Inflammatory macrophage (primary cell): Measurements from ENCODE around the gene PRRC2B.
"Not testable (repeated sequence)": the region's sequence is repeated elsewhere in the genome, so short reads cannot be mapped to it uniquely, and the experiment has no call there.

Source experiments
- DNase-seq, 2 donors: peaks; one replicate each; pipeline ENCODE4 v3.0.0-alpha.2; 2020 to 2022

PRRC2B gene

DNA sequence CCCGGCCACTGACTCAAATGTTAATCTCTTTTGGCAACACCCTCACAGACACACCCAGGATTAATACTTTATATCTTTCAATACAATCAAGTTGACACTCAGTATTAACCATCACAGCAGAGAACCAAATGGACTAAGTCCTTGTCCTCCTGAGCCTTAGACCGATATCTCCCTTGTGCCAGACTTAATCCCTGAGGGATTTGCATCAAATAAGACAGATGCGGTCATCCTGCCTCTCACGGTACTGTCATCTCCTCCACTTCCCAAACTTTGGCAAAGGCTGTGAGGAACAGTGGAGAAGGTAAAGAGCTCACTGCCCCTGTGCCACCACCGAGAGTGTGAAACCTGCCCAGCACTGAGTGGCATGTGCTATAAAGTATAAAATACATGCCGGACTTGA lies 6.5 kb upstream of the PRRC2B start:
- no peak for DNase-seq

DNA sequence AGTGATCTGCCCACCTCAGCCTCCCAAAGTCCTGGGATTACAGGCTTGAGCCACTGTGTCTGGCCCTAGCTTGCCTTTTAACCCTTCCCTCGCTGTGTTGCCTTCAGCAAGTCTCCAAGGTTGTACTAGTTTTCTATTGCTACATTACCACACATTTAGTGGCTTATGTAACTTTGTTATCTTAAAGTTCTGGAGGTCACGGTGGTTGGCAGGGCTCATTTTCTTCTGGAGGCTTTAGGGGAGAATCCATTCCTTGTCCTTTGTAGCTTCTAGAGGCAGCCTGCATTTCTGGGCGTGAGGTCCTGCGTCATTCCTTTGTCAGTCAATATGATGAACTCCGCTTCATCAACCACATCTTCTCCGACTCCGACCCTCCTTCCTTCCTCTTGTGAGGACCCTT lies 2.9 kb upstream of the PRRC2B start:
- DNase-seq: no peak

DNA sequence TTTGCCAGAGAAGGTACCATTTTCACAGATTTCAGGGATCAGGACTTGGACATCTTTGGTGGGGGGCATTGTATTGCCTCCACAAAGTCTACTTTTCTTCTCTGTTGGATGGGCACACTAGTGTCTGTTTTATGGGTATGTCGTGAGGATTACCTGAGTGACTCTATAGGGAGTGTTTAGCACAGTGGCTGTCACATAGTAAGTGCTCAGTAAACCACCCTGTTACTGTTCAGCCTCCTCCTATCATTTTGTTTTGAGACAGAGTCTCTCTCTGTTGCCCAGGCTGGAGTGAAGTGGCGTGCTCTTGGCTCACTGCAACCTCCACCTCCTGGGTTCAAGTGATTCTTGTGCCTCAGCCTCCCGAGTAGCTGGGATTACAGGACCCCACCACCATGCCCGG lies 2.4 kb upstream of the PRRC2B start:
- no peak for DNase-seq

DNA sequence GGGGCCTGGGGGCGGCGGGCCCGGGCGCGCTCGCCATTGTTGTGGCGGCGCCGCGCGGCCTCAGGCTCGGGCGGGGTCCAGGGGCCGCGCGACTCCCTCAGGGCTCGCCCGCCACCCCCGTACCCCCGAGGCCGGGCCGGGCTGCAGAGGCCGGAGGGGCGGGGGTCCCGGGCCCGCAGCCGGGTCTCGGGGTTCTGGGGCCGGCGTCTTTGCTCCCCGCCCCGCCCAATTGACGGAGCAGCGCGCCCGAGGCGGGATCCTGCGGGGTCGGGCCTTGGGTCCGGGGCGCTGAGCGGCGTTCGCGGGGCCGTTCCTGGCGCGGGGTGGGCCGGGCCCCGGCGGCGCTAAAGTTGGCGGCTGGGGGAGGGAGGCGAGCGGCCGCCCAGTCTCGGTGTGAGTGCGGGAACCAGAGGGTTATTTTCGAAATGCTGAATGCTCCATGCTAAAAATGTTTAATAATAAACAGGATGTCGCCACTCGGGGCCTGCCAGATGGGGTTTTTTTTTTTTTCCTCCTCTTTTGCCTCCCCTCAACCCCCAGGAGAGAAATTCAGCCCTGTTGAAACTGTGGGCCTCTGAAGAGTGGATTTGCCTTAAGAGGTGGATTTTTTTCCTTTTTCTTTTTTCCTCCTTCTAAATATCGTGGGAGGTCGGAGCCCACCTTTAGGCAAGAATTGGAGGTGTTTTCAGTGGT lies 724 bp downstream of the PRRC2B start:
- peak; percentile 26 to 46 for DNase-seq

DNA sequence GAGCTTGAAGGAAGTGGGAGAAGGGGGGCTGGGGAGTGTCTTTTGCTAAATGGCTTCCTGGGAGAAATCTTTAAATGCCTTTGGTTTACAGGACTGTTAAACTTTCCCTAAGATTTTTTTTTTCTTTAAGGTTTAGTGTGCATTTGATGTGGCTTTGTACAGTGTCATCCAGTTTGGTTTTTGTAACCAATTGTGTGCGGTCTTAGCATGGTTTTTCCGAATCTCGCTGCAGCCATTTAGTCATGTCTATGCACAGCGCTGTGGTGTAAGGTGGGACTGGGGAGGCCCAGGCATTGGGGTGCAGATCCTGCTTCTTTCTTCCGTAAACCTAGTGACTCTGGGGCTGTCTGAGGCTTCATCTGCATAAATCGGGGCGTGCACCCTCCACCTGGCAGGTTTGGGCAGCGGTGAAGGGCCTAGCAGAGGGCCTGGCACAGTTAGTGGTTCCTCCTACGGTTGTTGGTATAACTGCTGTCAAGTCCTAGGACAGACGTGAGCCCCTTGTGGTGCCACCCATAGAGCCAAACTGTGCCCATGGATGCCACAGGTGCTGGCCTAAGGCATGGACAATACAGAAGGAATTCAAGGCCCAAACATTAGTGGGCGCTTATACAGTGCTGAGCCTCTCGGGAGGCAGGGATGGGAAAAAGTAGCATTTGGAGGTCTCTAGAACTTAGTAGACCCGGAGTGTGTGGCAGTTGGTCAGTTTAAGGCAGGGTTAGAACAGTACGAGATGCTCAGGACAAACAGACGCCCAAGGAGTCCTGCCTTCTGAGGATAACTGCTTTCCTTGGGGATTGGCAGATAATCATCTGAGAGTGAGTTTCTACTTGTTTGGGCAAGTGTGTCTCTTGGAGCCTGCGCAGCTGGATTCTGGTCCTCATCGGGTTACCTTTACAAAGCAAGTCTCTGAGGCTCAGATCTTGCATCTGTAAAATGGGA lies 1.5 kb downstream of the PRRC2B start:
- DNase-seq: peak; percentile 19 to 39

- DNase-seq: not testable (repeated sequence)
These were observed 2.2 kb downstream of the PRRC2B start for GRCh38 chr9:131396099-131396479.

GRCh38 chr9:131396626-131397025 lies 2.7 kb downstream of the PRRC2B start:
- DNase-seq: no peak

- DNase-seq: no peak
These were observed 3.4 kb downstream of the PRRC2B start for GRCh38 chr9:131397100-131397790.

DNA sequence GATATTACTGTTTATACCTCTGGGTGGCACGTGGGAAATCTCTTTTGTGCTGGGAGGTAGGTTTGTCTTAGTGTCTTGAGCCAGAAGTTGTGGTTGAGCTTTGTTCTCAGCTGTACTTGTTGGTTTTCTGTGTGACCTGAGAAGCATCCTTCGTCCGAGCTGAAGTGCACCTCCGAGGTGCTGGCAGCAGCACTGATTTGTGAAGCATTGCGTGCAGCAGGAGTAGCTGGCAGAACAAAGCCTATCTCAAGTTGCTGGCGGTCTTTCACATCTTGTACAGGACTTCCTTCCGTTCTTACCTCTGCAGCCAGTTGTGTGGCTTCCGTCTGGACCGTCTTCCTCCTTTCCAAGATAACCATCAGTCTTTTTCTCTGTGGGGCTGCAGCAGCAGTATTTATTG lies 4.3 kb downstream of the PRRC2B start:
- DNase-seq: no peak

GRCh38 chr9:131399972-131400371 lies 6.1 kb downstream of the PRRC2B start:
- DNase-seq: no peak

DNA sequence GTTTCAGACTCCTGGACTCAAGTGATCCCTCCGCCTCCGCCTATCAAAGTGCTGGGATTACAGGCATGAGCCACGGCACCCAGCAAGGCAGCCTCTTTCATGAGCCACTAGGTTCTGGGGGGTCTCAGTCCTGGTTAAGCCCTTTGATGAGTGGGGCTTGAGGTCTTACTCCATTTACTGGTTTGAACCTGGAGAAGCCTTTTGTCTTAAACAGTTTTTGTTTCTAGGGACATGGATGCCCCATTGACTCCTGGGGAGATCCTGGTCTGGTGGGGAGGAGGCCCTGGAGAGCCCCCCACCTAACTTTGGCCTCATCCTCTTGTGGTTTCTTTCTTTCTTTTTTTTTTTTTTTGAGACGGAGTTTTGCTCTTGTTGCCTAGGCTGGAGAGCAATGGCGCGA lies 6.7 kb downstream of the PRRC2B start:
- DNase-seq: no peak

DNA sequence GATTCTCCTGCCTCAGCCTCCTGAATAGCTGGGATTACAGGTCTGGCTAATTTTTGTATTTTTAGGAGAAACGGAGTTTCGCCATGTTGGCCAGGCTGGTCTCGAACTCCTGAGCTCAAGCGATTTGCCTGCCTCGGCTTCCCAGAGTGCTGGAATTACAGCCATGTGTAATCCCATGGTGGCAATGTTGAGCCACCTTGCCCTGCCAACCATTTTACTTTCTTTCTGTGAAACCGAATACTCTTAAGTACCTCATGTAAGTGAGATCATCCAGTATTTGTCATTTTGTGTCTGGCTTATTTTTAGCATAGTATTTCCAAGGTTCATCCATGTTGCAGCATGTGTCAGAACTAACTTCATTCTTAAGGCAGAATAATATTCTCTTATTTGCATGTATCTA lies 8.2 kb downstream of the PRRC2B start:
- no peak for DNase-seq

- DNase-seq: no peak
These were observed 9.0 kb downstream of the PRRC2B start for GRCh38 chr9:131402738-131403492.

GRCh38 chr9:131403493-131403773 lies 9.5 kb downstream of the PRRC2B start:
- DNase-seq: no peak

- no peak for DNase-seq
These were observed 10.7 kb downstream of the PRRC2B start for GRCh38 chr9:131404581-131404980.

DNA sequence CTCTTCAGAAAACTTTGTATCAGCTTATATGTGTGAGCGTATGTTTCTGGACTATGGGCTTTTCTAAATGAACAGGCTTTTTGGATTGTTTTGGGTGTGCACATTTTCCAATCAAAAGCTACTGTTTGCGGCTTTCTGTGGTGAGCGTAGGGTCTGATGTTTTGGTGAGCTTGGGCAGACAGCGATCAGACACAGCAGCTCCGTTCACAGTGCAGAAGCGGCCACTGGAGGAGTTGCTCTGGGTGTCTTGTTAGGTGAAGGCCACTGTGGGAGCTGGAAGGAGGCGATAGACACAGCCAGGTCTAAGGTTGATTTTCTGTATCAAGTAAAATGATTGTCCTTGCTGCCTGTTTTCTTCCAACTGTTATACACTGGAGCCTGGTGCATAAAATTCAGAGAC lies 11.1 kb downstream of the PRRC2B start:
- no peak for DNase-seq

DNA sequence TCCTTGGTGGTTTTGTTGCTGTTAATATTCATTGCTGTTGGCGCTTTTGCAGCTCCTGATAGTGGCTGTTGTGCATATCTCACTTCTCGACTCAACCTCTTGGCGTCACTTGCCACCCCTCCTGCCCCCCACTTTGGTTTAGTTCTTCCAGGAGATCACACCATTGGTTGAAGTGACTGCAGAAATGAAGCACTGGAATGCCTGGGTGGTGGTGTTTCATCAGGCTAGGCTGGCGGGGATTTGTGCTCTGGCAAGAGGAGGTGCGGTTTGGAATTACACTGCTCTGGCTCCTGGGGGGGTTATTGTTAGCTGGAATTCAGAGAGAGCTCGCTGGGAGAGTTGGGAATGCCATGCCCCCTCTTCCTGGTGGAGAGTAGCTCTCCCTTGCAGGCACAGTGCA lies 11.5 kb downstream of the PRRC2B start:
- DNase-seq: no peak

DNA sequence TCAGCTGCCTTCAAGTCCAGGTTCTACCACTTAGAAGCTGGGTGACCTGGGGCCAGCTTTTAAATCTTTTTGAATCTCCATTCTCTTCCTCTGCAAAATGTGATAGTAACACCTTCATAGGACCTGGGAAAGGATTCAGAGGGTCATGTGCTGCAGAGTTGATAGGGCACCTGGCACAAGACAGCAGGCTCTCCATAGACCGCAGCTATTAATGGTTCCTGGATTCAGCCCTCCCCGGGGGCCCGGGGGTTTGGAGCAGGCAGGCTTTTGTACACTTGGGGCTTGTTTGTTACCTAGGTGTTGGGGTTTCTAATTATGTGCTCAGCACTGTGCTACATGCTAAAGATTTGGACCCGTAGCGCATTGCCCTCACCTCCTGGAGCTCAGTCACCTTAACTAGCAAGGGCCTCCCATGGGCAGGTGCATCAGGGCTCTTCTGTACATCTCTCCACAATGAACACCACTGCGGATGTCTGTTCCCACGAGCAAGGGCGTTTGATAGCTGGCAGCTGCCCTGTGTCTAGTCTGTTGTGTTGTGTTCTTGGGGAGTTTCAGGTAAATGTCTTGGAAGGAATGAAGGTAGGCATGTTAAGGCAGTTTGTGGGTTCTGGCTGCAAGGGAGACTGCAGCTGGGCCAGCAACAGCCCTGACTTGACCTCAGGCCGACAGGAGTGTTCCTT lies 12.1 kb downstream of the PRRC2B start:
- DNase-seq: no peak

DNA sequence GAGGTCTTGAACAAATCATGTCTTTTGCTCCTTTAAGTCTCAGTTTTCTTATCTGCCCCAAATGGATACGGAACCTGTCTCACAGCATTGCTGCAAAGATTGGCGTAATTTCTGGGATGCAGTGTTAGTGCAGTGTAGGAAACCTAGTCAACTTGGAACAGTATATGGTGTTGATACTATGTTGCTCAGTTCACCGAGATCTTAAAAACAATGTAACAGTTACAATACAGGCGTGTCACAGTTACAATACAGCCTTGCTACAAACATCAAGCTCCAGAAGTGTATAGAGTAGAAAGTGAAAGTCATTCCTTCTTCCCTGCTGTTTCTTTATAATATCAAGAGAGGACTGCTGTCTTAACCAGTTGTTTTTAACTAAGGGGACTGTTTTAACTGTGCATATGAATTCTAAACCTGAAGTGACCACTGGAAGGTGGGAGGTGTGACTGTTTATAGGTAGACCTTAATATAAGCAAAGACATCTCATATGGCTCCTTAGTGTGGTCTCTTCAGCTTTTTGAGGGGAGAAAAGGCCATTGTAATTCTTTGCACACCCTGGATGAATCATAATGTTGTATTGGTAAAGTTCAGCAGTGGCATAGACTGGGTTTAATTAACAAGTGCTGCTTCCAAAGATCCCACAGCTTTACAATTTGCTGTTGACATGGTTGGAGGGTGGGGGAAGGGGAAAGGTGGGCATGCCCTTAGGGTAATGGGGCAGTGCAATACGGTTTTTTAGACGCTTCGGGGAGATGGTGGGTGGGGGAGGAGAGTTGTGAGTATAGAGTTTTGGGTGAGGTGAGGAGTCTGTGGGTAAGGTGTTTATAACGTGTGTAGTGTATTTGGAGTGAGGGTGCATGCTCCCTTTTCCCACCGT lies 12.9 kb downstream of the PRRC2B start:
- no peak for DNase-seq

GRCh38 chr9:131407717-131408195 lies 13.9 kb downstream of the PRRC2B start:
- DNase-seq: no peak

GRCh38 chr9:131409458-131409992 lies 15.6 kb downstream of the PRRC2B start:
- no peak for DNase-seq
